Spleen (tissue), 11 donors: ENCODE results near the gene CCDC102B. TPM values are rescaled to one million over a fixed set of nuclear protein-coding genes. Genes with fewer than 3 reads are reported as not detected.
"Not testable (repeated sequence)": the region's sequence is repeated elsewhere in the genome, so short reads cannot be mapped to it uniquely, and the experiment has no call there.

Source experiments
- DNase-seq: peaks from one replicate; pipeline ENCODE4 v3.0.0-alpha.2; 2020
- H3K27ac ChIP-seq, 8 donors: fragments of 200-600 bp; sonication (generic) in 7 of 8; 1 replicate in 4 of 8; 2 replicates in 4 of 8; pipeline versions ENCODE4 v1.5.0 to v1.8.0; 2016 to 2021; ENCODE audit warnings: inconsistent platforms in 4 of 8, mild to moderate bottlenecking in 4 of 8, moderate library complexity in 1 of 8
- H3K27me3 ChIP-seq, 7 donors: fragments of 200-600 bp; sonication (generic) in 6 of 7; replicated peaks in 1 of 7; 1 replicate in 4 of 7; 2 replicates in 3 of 7; pipeline versions ENCODE4 v1.5.0 to v1.8.0; 2016 to 2021; ENCODE audit warnings: inconsistent platforms in 3 of 7, mild to moderate bottlenecking in 1 of 7
- H3K36me3 ChIP-seq, 6 donors: fragments of 200-600 bp; sonication (generic) in 5 of 6; 1 replicate in 4 of 6; 2 replicates in 2 of 6; pipeline versions ENCODE4 v1.5.0 to v1.8.0; 2016 to 2021; ENCODE audit warnings: inconsistent platforms in 2 of 6
- H3K4me1 ChIP-seq, 6 donors: fragments of 200-600 bp; sonication (generic) in 5 of 6; 1 replicate in 3 of 6; 2 replicates in 3 of 6; pipeline versions ENCODE4 v1.5.0 to v1.8.0; 2016 to 2021; ENCODE audit warnings: inconsistent platforms in 3 of 6
- H3K4me3 ChIP-seq, 8 donors: fragments of 200-600 bp; sonication (generic) in 7 of 8; 1 replicate in 4 of 8; 2 replicates in 4 of 8; pipeline versions ENCODE4 v1.5.0 to v1.8.0; 2016 to 2021; ENCODE audit warnings: inconsistent platforms in 4 of 8, mild to moderate bottlenecking in 4 of 8, moderate library complexity in 2 of 8
- H3K9me3 ChIP-seq, 8 donors: fragments of 200-600 bp; sonication (generic) in 7 of 8; 1 replicate in 4 of 8; 2 replicates in 4 of 8; pipeline versions ENCODE4 v1.5.0 to v1.8.0; 2016 to 2021; ENCODE audit warnings: inconsistent platforms in 4 of 8
- CTCF ChIP-seq, 11 experiments: fragments of 200-600 bp in 7 of 11; fragments of 450-650 bp in 4 of 11; sonication (generic) in 4 of 11; IDR thresholded peaks in 8 of 11; conservative IDR thresholded peaks in 3 of 11; 1 replicate in 7 of 11; 2 replicates in 4 of 11; pipeline versions ENCODE4 v1.4.0 to v1.8.0; 2016 to 2021; ENCODE audit warnings: antibody characterized with exemption in 11 of 11, inconsistent platforms in 4 of 11, mild to moderate bottlenecking in 1 of 11
- POLR2A ChIP-seq, 3 donors: fragments of 450-650 bp; IDR thresholded peaks; one replicate each; pipeline ENCODE4 v1.5.1; 2017; ENCODE audit warnings: antibody characterized with exemption in 3 of 3, mild to moderate bottlenecking in 1 of 3
- POLR2AphosphoS5 ChIP-seq, 3 donors: sonication (generic); formaldehyde crosslinking; IDR thresholded peaks; one replicate each; pipeline ENCODE4 v1.5.1; 2017; ENCODE audit warnings: antibody characterized with exemption in 3 of 3
- WGBS, 5 donors: extraction: QIAGEN DNeasy Blood & Tissue Kit in 3 of 5; methylation state at CpG; one replicate each; pipeline versions ENCODE4 v1.1.5 to v1.1.7; 2013 to 2018; 5-methylcytosine and 5-hydroxymethylcytosine counted together
- intact Hi-C: fragments of 100-400 bp; cut with DNase I; formaldehyde crosslinking; loops from one replicate; pipeline ENCODE4 v1.15.0; 2023; ENCODE audit warnings: low total_unique reads
- polyA plus RNA-seq, 3 donors: library from polyadenylated mRNA; stranded (reverse); fragments of 200-250 nt; gene quantifications; one replicate each; pipeline ENCODE4 v1.2.1, GENCODE V29; 2013
- total RNA-seq, 7 donors: library from RNA; depleted of rRNA in 3 of 7; stranded (reverse); fragments of >200 nt in 3 of 7; fragmentation: NEBNext Ultra II Directional in 4 of 7; extraction: Animal tissue kit (Norgen Biotek cat#: 25700) in 4 of 7; gene quantifications; one replicate each; pipeline versions ENCODE4 v1.1.0 to v1.2.1, GENCODE V29; 2016 to 2021
- donor health status: healthy with polysubstance abuse.
- donor health status: DM: no; HTN: no; CAD: no; lungs with moderate emphysema.
- donor health status: DM: no; HTN: no; CAD: no.
- donor health status: Bipolar disorder and iron deficiency.
- donor health status: healthy.
- donor health status: DM: no; HTN: no; CAD: no.
- donor health status: DM: yes; HTN: yes; CAD: no.

The CCDC102B gene
- total and polyA plus RNA-seq, 10 donors: 3.2 to 14.7 (median 7.0) TPM

DNA sequence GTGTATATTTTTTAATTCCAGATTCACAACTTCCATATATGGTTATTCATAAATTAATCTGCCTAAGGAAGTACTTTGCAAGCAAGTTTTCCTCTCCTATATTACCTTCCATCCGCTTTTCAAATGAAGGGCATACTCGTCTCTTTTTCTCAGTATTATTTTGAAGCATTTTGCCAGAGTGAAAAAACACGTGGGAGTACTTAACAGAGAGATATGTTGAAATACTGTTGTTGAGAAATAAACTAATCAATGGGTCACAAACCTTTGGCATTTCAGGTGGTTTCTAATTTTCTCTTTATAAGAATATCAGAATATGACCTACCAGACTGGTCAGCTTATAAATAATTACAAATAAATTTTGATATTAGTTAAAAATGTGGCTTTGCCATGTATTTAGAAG lies 67.6 kb downstream of the CCDC102B start:
- no peak for DNase-seq
- Histone ChIP-seq H3K36me3 (no peaks in the 10 kb centered on the region), H3K4me1 (no peaks in the 10 kb centered on the region), H3K27ac (no peak overlapping the region), H3K4me3 (no peak overlapping the region), H3K27me3 (no peaks in the 10 kb centered on the region), H3K9me3 (no peaks in the 10 kb centered on the region)
- 60 to 87% (median 76%) methylated on average over 3 of the region's 3 CpGs for WGBS, 5 donors
- intact Hi-C loops: no loop called here
- TF ChIP-seq POLR2A (IDR thresholded peaks at IDR 0.05) (no peak), CTCF (IDR thresholded peaks at IDR 0.05 in 8 of 11, conservative IDR thresholded peaks at IDR 0.05 in 3 of 11) (no peak), POLR2AphosphoS5 (IDR thresholded peaks at IDR 0.05) (no peak)

DNA sequence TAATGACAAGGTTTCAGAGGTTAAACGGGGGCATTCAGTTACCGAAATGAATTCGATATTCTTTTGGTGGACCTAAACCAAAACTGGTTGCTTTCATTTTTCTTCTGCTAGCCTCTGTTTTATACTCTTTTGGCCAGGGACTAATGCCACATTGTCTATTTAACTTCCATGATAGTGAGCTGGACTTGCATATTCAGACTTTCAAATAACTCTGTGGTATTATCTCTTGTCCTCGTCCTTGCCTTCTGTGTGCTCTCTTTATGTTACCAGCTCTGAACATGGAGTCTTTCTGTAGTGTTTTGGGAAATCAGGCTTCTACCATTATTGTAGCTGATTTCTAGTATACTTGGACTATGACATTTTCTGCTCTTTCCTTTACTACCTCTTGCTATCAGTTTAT lies 75.1 kb downstream of the CCDC102B start:
- intact Hi-C loops: no loop called here
- TF ChIP-seq POLR2AphosphoS5 (IDR thresholded peaks at IDR 0.05): no peak
- no peak for TF ChIP-seq POLR2A (IDR thresholded peaks at IDR 0.05)
- TF ChIP-seq CTCF (IDR thresholded peaks at IDR 0.05 in 8 of 11, conservative IDR thresholded peaks at IDR 0.05 in 3 of 11): no peak
- 86 to 91% (median 90%) methylated on average over 4 of the region's 4 CpGs for WGBS, 5 donors

GRCh38 chr18:68874361-68874760 lies 76.5 kb downstream of the CCDC102B start:
- Histone ChIP-seq H3K4me1 (no peaks in the 10 kb centered on the region), H3K36me3 (peaks cover 0 to 6% (median 0%) of the 10 kb centered on the region in 6 donors), H3K27ac (no peak overlapping the region), H3K9me3 (no peaks in the 10 kb centered on the region), H3K4me3 (no peak overlapping the region), H3K27me3 (no peaks in the 10 kb centered on the region)
- 74 to 91% (median 86%) methylated on average over 1 of the region's 1 CpG for WGBS, 5 donors
- intact Hi-C loops: no loop called here
- no peak for DNase-seq
- no peak for TF ChIP-seq POLR2AphosphoS5 (IDR thresholded peaks at IDR 0.05)
- no peak for TF ChIP-seq POLR2A (IDR thresholded peaks at IDR 0.05)
- TF ChIP-seq CTCF (IDR thresholded peaks at IDR 0.05 in 8 of 11, conservative IDR thresholded peaks at IDR 0.05 in 3 of 11): no peak

More for the DNA sequence above, 75.1 kb downstream of the CCDC102B start:
- Histone ChIP-seq H3K36me3 (peaks cover 0 to under 1% (median 0%) of the 10 kb centered on the region in 6 donors), H3K9me3 (no peaks in the 10 kb centered on the region), H3K27me3 (no peaks in the 10 kb centered on the region), H3K4me3 (no peak overlapping the region), H3K4me1 (no peaks in the 10 kb centered on the region), H3K27ac (no peak overlapping the region)
- no peak for DNase-seq

DNA sequence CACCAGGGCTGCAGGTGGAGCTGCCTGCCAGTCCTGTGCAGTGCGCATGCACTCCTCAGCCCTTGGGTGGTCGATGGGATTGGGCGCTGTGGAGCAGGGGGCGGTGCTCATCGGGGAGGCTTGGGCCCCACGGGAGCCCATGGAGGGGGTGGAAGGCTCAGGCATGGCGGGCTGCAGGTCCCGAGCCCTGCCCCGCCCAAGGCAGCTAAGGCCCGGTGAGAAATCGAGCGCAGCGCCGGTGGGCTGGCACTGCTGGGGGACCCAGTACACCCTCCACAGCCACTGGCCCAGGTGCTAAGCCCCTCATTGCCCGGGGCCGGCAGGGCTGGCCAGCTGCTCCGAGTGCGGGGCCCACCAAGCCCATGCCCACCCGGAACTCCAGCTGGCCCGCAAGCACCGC lies 82.1 kb downstream of the CCDC102B start:
- H3K4me3 ChIP-seq, H3K27ac ChIP-seq, H3K4me1 ChIP-seq, H3K27me3 ChIP-seq, H3K36me3 ChIP-seq, intact Hi-C loops, H3K9me3 ChIP-seq: not testable (repeated sequence)
- 90 to 100% (median 97%) methylated on average over 4 to 21 of the region's 21 CpGs for WGBS, 5 donors
- DNase-seq: peak; percentile 66

DNA sequence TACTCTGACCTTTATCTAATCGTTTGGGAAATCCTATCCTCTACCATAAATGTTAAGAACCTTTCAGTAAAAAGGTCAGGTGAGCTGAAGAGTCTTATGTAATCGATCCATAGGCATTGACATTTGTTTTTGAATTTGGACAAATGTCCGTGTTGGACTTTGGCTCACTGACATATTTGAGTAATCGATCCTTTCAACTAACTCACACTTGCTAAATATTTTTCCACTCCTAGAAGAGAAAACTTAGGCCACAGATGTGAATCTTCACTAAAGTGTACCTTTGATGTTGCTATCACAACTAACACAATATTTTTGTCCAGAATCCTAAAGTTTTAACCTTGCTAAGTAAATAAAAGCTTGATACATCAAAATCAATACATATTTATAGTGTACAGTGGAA lies 89.5 kb downstream of the CCDC102B start:
- no peak overlapping the region for H3K27ac ChIP-seq
- no peaks in the 10 kb centered on the region for H3K9me3 ChIP-seq
- H3K4me3 ChIP-seq: no peak overlapping the region
- WGBS, 5 donors: 74 to 85% (median 80%) methylated on average over 4 of the region's 4 CpGs
- H3K27me3 ChIP-seq: no peaks in the 10 kb centered on the region
- no peaks in the 10 kb centered on the region for H3K4me1 ChIP-seq
- no peak for TF ChIP-seq POLR2AphosphoS5 (IDR thresholded peaks at IDR 0.05)
- no peak for TF ChIP-seq CTCF (IDR thresholded peaks at IDR 0.05 in 8 of 11, conservative IDR thresholded peaks at IDR 0.05 in 3 of 11)
- no peak for TF ChIP-seq POLR2A (IDR thresholded peaks at IDR 0.05)
- intact Hi-C loops: no loop called here
- DNase-seq: no peak
- no peaks in the 10 kb centered on the region for H3K36me3 ChIP-seq
